ENCODE data around the gene FBXW8. TPM values are rescaled to one million over a fixed set of nuclear protein-coding genes. Genes with fewer than 3 reads are reported as not detected.
A peak's percentile ranks its signal among the peaks of the same experiment; 100 is the strongest.

FBXW8 gene
- total RNA-seq, 1 experiment from 2014 or later = 14.2 TPM

GRCh38 chr12:117022465-117022864 is 111.7 kb downstream of the FBXW8 start:
- in situ Hi-C loops (cut with HindIII; ENCODE audit: low pct_unique_long_range_greater_than_20kb, low sequenced_read_pairs) = loop anchor here (25.0 kb wide), 1 partner anchor 90 kb away; no protein-coding TSS in a partner anchor
- DNase-seq (ENCODE audit: low read depth, low spot score) = no peak

GRCh38 chr12:117023998-117024960 is 113.5 kb downstream of the FBXW8 start:
- in situ Hi-C loops (cut with HindIII; ENCODE audit: low pct_unique_long_range_greater_than_20kb, low sequenced_read_pairs) = loop anchor here (25.0 kb wide), 1 partner anchor 88 kb away; no protein-coding TSS in a partner anchor
- no peak for DNase-seq (ENCODE audit: low read depth, low spot score)

- in situ Hi-C loops (cut with HindIII; ENCODE audit: low pct_unique_long_range_greater_than_20kb, low sequenced_read_pairs) = loop anchor here (25.0 kb wide), 1 partner anchor 87 kb away; no protein-coding TSS in a partner anchor
- DNase-seq (ENCODE audit: low read depth, low spot score) = no peak
Observed at GRCh38 chr12:117024961-117025480, 114.3 kb downstream of the FBXW8 start.

- in situ Hi-C loops (cut with HindIII; ENCODE audit: low pct_unique_long_range_greater_than_20kb, low sequenced_read_pairs) = no loop called here
- DNase-seq (ENCODE audit: low read depth, low spot score) = peak; percentile 81
Observed at GRCh38 chr12:117025481-117026151, 114.9 kb downstream of the FBXW8 start.

GRCh38 chr12:117026343-117026742 is 115.6 kb downstream of the FBXW8 start:
- in situ Hi-C loops (cut with HindIII; ENCODE audit: low pct_unique_long_range_greater_than_20kb, low sequenced_read_pairs) = no loop called here
- DNase-seq (ENCODE audit: low read depth, low spot score) = no peak

GRCh38 chr12:117026921-117027250 is 116.1 kb downstream of the FBXW8 start:
- in situ Hi-C loops (cut with HindIII; ENCODE audit: low pct_unique_long_range_greater_than_20kb, low sequenced_read_pairs) = no loop called here
- DNase-seq (ENCODE audit: low read depth, low spot score) = no peak

- in situ Hi-C loops (cut with HindIII; ENCODE audit: low pct_unique_long_range_greater_than_20kb, low sequenced_read_pairs) = no loop called here
Observed at GRCh38 chr12:117027251-117028086, 116.7 kb downstream of the FBXW8 start.

GRCh38 chr12:117028254-117028653 is 117.5 kb downstream of the FBXW8 start:
- DNase-seq (ENCODE audit: low read depth, low spot score) = no peak
- in situ Hi-C loops (cut with HindIII; ENCODE audit: low pct_unique_long_range_greater_than_20kb, low sequenced_read_pairs) = no loop called here

More at GRCh38 chr12:117027251-117028086, 116.7 kb downstream of the FBXW8 start:
- DNase-seq (ENCODE audit: low read depth, low spot score) = no peak

GRCh38 chr12:117030187-117030900 is 119.6 kb downstream of the FBXW8 start:
- DNase-seq (ENCODE audit: low read depth, low spot score) = no peak
- in situ Hi-C loops (cut with HindIII; ENCODE audit: low pct_unique_long_range_greater_than_20kb, low sequenced_read_pairs) = no loop called here

DNA sequence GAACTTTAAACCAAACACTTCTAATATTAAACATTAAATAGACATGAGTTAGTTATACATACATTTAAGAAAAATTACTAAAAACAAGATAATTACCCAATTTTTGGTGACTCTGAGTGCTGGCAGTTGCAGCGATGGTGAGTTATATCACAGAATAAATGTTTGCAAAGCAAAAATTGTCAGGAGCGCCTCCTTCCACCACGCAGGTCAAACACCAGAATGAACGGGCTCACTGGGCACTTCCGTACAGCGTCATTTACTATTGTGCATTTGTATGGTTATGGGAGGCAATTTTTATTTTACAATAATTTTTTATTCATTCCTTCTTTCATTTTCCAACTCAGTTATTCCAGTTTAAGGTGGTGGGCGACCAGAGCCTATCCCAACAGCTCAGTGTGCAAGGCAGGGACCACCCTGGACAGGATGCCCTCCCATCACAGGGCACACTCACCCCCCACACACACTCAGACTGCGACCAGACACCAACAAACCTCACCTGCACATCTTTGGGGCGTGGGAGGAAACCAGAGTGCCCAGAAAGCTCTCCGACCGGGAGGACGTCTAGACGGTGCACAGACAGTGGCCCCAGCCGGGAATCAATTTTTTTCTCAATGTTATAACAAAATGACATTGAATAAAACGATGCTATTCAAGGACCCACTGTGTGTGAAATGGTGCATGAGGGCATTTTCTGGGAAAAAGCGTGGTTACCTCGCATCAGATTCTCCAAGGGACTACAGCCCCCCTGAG is 121.3 kb downstream of the FBXW8 start:
- in situ Hi-C loops (cut with HindIII; ENCODE audit: low pct_unique_long_range_greater_than_20kb, low sequenced_read_pairs) = no loop called here
- no peak for DNase-seq (ENCODE audit: low read depth, low spot score)

- in situ Hi-C loops (cut with HindIII; ENCODE audit: low pct_unique_long_range_greater_than_20kb, low sequenced_read_pairs) = no loop called here
- no peak for DNase-seq (ENCODE audit: low read depth, low spot score)
Observed at GRCh38 chr12:117032593-117033381, 122.0 kb downstream of the FBXW8 start.

DNA sequence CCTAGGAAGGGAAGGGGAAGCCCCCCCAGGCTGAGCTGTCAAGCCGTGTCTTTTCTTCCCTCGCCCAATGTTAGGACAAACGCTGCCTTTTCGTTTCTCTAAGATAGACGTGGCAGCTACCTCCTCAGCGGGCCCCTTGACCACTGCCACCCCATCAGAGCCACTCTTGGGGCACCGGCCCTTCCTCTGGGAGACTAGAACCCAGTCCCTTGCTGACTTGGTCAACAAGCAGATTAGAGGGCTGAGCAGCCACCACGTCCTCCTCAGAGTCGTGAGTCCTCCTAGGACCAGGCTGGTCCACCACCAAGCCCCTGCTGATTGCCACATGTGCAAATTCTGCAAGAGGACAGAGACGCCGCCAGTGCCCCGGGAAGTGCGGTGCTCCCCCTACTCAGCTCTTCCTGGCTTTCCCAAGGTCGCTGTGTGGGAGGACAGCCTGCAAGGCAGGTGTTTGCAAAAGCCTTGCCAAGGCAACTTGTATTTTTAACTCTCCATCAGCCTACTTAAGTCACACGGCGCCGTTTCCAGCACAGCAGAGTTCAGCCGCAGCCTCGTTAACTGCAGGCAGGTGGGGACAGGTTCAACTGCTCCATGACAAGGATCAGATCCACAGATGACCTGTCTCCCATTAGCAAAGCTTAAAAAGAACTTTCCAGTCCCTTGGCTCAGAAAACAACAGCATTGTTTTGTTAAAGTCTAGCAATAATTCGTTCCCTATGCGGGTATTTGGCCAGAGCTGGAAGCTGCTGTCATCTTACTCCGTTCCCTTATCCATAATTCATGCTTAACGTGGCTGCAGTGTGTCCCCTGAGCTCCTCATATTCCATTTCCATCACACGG is 122.9 kb downstream of the FBXW8 start:
- DNase-seq (ENCODE audit: low read depth, low spot score) = no peak
- in situ Hi-C loops (cut with HindIII; ENCODE audit: low pct_unique_long_range_greater_than_20kb, low sequenced_read_pairs) = no loop called here

GRCh38 chr12:117034249-117034648 is 123.5 kb downstream of the FBXW8 start:
- in situ Hi-C loops (cut with HindIII; ENCODE audit: low pct_unique_long_range_greater_than_20kb, low sequenced_read_pairs) = no loop called here
- no peak for DNase-seq (ENCODE audit: low read depth, low spot score)

DNA sequence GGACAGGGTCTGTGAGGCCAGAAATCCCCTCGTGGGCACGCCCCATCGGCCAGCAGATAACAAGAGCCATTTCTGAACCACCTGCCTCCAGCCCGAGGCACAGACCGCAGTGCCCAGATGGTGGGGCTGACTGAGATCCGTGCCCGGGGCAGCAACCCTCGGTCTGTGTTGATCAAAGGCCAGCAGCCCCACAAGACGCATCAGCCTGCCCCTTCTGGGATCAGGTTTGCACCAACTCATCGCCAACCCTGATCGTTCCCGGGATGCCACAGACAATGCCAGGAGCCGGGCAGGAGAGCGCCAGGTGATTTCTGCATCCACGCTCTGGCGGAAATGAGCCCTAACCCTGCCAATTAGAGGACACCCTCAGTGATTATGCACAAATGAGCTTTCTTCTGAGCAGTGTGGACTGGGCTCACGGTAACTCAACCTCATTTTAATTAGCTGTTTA is 124.0 kb downstream of the FBXW8 start:
- in situ Hi-C loops (cut with HindIII; ENCODE audit: low pct_unique_long_range_greater_than_20kb, low sequenced_read_pairs) = no loop called here
- DNase-seq (ENCODE audit: low read depth, low spot score) = no peak

DNA sequence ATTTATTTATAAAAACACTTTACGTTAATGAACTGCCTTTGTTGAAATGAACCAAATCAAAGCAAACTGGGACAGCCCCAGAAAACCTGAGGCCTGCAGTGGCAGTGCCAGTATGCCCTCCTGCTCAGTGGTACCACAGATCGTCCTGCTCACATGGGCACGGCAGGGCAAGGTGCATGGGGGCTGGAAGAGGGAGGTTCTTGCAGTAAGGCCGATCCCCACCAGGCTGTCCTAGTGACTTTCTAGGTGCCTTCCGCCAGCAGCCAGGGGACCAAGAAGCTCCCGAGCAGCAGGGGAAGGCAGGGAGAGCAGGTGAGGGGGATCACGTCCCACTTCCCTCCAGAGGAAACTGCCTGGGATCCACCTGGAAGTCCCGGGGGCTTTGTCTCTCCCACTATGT is 124.5 kb downstream of the FBXW8 start:
- DNase-seq (ENCODE audit: low read depth, low spot score) = no peak
- in situ Hi-C loops (cut with HindIII; ENCODE audit: low pct_unique_long_range_greater_than_20kb, low sequenced_read_pairs) = no loop called here

Data from SK-MEL-5 (cell line).